ENCODE results near the gene MALAT1.

DNA sequence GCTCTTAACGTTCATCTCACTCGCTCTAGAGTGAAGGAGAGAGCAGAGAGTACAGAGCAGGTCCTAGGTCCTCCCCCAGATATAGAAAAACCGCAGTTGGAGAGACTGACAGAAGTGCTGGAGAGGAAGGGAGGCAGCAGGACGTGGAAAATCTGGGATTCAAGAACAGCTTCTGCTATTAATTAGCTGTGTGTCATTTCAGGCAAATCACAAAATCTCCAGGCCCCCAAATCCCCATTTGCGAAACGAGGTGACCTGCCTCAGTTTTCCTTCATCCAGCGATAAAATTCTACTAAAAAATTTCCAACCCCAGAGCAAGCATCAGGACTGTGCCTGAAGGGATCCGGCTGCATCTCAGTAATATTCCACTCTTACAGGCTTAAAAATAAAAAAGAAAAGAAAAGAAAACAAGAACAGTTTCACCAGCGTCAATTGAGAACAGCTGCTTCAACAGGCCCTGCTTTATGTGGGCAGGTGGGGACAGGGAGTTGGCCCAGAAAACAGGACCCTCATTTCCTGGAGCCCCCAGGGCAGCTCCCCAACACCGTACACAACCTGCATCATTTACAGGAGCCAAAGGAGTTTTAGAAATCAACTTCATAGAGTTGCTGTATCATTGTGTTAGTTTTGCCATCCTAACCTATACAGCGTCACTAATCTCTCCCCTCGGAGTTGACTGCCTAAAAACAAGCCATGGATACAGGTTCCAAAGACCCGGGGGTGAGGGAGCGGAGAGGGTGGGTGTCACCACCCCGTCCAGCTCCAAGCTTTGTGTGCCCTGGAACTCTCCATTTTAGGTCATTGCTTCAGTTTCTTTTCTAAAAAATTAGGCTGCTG lies 2.3 kb upstream of the MALAT1 start:
- TF ChIP-seq, protein P1, sequence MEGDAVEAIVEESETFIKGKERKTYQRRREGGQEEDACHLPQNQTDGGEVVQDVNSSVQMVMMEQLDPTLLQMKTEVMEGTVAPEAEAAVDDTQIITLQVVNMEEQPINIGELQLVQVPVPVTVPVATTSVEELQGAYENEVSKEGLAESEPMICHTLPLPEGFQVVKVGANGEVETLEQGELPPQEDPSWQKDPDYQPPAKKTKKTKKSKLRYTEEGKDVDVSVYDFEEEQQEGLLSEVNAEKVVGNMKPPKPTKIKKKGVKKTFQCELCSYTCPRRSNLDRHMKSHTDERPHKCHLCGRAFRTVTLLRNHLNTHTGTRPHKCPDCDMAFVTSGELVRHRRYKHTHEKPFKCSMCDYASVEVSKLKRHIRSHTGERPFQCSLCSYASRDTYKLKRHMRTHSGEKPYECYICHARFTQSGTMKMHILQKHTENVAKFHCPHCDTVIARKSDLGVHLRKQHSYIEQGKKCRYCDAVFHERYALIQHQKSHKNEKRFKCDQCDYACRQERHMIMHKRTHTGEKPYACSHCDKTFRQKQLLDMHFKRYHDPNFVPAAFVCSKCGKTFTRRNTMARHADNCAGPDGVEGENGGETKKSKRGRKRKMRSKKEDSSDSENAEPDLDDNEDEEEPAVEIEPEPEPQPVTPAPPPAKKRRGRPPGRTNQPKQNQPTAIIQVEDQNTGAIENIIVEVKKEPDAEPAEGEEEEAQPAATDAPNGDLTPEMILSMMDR (IDR thresholded peaks at IDR 0.05): no peak
- no peak for TF ChIP-seq EP300 (IDR thresholded peaks at IDR 0.05)

All from upper lobe of left lung (tissue), 4 donors.